Neuronal stem cell (in vitro differentiated cells): ENCODE results near the gene CCNYL1.
"Not testable (repeated sequence)": the region's sequence is repeated elsewhere in the genome, so short reads cannot be mapped to it uniquely, and the experiment has no call there.

Source experiments
- DNase-seq: peaks from one replicate; pipeline ENCODE4 v3.0.0-alpha.2; 2013; ENCODE audit warnings: low spot score
- H2AFZ ChIP-seq: one replicate; pipeline ENCODE4 v1.6.1; 2013; ENCODE audit warnings: mild to moderate bottlenecking, low read length, inconsistent platforms
- H2AK5ac ChIP-seq: 2 replicates; pipeline ENCODE4 v1.6.1; 2013; ENCODE audit warnings: low read depth, mild to moderate bottlenecking, inconsistent platforms, low read length, moderate library complexity, mixed read lengths
- H2BK120ac ChIP-seq: 2 replicates; pipeline ENCODE4 v1.6.1; 2013; ENCODE audit warnings: low read depth, mild to moderate bottlenecking, inconsistent platforms, low read length, moderate library complexity, mixed read lengths
- H2BK12ac ChIP-seq: one replicate; pipeline ENCODE4 v1.6.1; 2013; ENCODE audit warnings: low read length, inconsistent platforms
- H2BK15ac ChIP-seq: 2 replicates; pipeline ENCODE4 v1.6.1; 2013; ENCODE audit warnings: mild to moderate bottlenecking, low read length, inconsistent platforms, mixed read lengths
- H2BK5ac ChIP-seq: one replicate; pipeline ENCODE4 v1.6.1; 2013; ENCODE audit warnings: inconsistent platforms, mild to moderate bottlenecking, low read length, moderate library complexity
- H3K14ac ChIP-seq: one replicate; pipeline ENCODE4 v1.6.1; 2013; ENCODE audit warnings: low read length, inconsistent platforms
- H3K18ac ChIP-seq: 2 replicates; pipeline ENCODE4 v1.6.1; 2013; ENCODE audit warnings: low read length, inconsistent platforms
- H3K23ac ChIP-seq: 2 replicates; pipeline ENCODE4 v1.6.1; 2013; ENCODE audit warnings: low read depth, mild to moderate bottlenecking, mixed read lengths, low read length, inconsistent platforms; ENCODE audit not compliant: poor library complexity
- H3K27ac ChIP-seq: replicated peaks from 3 replicates; pipeline ENCODE4 v1.5.1; 2013; ENCODE audit warnings: low read length, inconsistent platforms
- H3K27me3 ChIP-seq, 3 experiments: 2 replicates each; pipeline ENCODE4 v1.6.1; 2013; ENCODE audit warnings: low read length in 3 of 3, mild to moderate bottlenecking in 2 of 3, inconsistent platforms in 1 of 3, low read depth in 1 of 3, mixed read lengths in 1 of 3, moderate library complexity in 1 of 3; ENCODE audit not compliant: control insufficient read depth in 3 of 3, insufficient read depth in 3 of 3
- H3K36me3 ChIP-seq, 2 donors: replicated peaks in 1 of 2; 2 replicates each; pipeline ENCODE4 v1.6.1; 2013; ENCODE audit warnings: low read length in 2 of 2; ENCODE audit not compliant: control insufficient read depth in 2 of 2, insufficient read depth in 2 of 2
- H3K4ac ChIP-seq: 2 replicates; pipeline ENCODE4 v1.6.1; 2013; ENCODE audit warnings: inconsistent platforms, mild to moderate bottlenecking, low read length, moderate library complexity
- H3K4me1 ChIP-seq, 2 donors: 1 replicate in 1 of 2; 2 replicates in 1 of 2; pipeline ENCODE4 v1.6.1; 2013; ENCODE audit warnings: low read length in 2 of 2, low read depth in 1 of 2; ENCODE audit not compliant: control insufficient read depth in 2 of 2, insufficient read depth in 1 of 2
- H3K4me2 ChIP-seq: one replicate; pipeline ENCODE4 v1.6.1; 2013; ENCODE audit warnings: mild to moderate bottlenecking, low read length, inconsistent platforms; ENCODE audit not compliant: insufficient read depth, poor library complexity, severe bottlenecking
- H3K4me3 ChIP-seq, 2 donors: 2 replicates each; pipeline ENCODE4 v1.5.1; 2013; ENCODE audit warnings: low read length in 2 of 2, mild to moderate bottlenecking in 2 of 2, inconsistent platforms in 1 of 2, moderate library complexity in 1 of 2
- H3K79me1 ChIP-seq: one replicate; pipeline ENCODE4 v1.6.1; 2013; ENCODE audit warnings: low read depth, mild to moderate bottlenecking, inconsistent platforms, low read length, moderate library complexity
- H3K9ac ChIP-seq: one replicate; pipeline ENCODE4 v1.6.1; 2013; ENCODE audit warnings: mild to moderate bottlenecking, low read depth, low read length, inconsistent platforms; ENCODE audit not compliant: poor library complexity
- H3K9me3 ChIP-seq, 2 donors: replicated peaks in 1 of 2; 2 replicates each; pipeline versions ENCODE3 to v1.6.1; 2013; ENCODE audit warnings: low read length in 2 of 2, mild to moderate bottlenecking in 2 of 2, inconsistent platforms in 1 of 2, low read depth in 1 of 2, mixed read lengths in 1 of 2, moderate library complexity in 1 of 2; ENCODE audit not compliant: control insufficient read depth in 2 of 2, insufficient read depth in 1 of 2
- H4K8ac ChIP-seq: one replicate; pipeline ENCODE4 v1.6.1; 2013; ENCODE audit warnings: low read depth, mild to moderate bottlenecking, inconsistent platforms, low read length, moderate library complexity
- H4K91ac ChIP-seq: one replicate; pipeline ENCODE4 v1.6.1; 2013; ENCODE audit warnings: low read length, low read depth, mild to moderate bottlenecking, inconsistent platforms; ENCODE audit not compliant: poor library complexity
- WGBS, 2 donors: extraction: QIAGEN DNeasy Blood & Tissue Kit; methylation state at CpG; one replicate each; pipeline ENCODE4 v1.1.7; 2013; ENCODE audit warnings: missing lambda C conversion rate in 2 of 2, mixed read lengths in 1 of 2; ENCODE audit not compliant: insufficient read length in 2 of 2, insufficient replicate concordance in 1 of 2; ENCODE audit errors: extremely low coverage in 2 of 2; 5-methylcytosine and 5-hydroxymethylcytosine counted together

CCNYL1 gene

GRCh38 chr2:207719008-207719407 lies 7.6 kb downstream of the CCNYL1 start:
- no peaks in the 10 kb centered on the region for H3K27me3 ChIP-seq
- H2BK12ac ChIP-seq: no peak overlapping the region
- DNase-seq: no peak
- H3K36me3 ChIP-seq: peaks cover 0 to 12% of the 10 kb centered on the region in 2 donors
- no peak overlapping the region for H2AFZ ChIP-seq
- no peak overlapping the region for H2BK5ac ChIP-seq
- H3K9ac ChIP-seq: no peak overlapping the region
- no peak overlapping the region for H3K23ac ChIP-seq
- no peaks in the 10 kb centered on the region for H3K9me3 ChIP-seq
- H4K8ac ChIP-seq: no peak overlapping the region
- no peak overlapping the region for H2AK5ac ChIP-seq
- no peak overlapping the region for H3K4me2 ChIP-seq
- H2BK120ac ChIP-seq: no peak overlapping the region
- H3K4ac ChIP-seq: no peak overlapping the region
- peaks cover 3% of the 10 kb centered on the region for H3K79me1 ChIP-seq
- no peak overlapping the region for H4K91ac ChIP-seq
- H2BK15ac ChIP-seq: no peak overlapping the region
- no peak overlapping the region for H3K18ac ChIP-seq
- no CpG with 5 or more reads among the region's 1 CpG for WGBS, 2 donors
- H3K14ac ChIP-seq: no peak overlapping the region
- no peak overlapping the region for H3K4me3 ChIP-seq
- no peaks in the 10 kb centered on the region for H3K4me1 ChIP-seq
- no peak overlapping the region for H3K27ac ChIP-seq

GRCh38 chr2:207719655-207720054 lies 8.2 kb downstream of the CCNYL1 start:
- H3K9ac ChIP-seq, H2BK12ac ChIP-seq, H2BK120ac ChIP-seq, H3K14ac ChIP-seq, H3K27ac ChIP-seq, H2AK5ac ChIP-seq, H3K4me2 ChIP-seq, H3K4me3 ChIP-seq, H3K4me1 ChIP-seq, DNase-seq, H2AFZ ChIP-seq, H2BK5ac ChIP-seq, H4K8ac ChIP-seq, H3K4ac ChIP-seq, H2BK15ac ChIP-seq, H4K91ac ChIP-seq, H3K23ac ChIP-seq, H3K27me3 ChIP-seq, H3K18ac ChIP-seq, H3K9me3 ChIP-seq, H3K79me1 ChIP-seq: not testable (repeated sequence)
- WGBS, 2 donors: no CpG with 5 or more reads among the region's 2 CpGs
- H3K36me3 ChIP-seq: peaks cover 0 to 12% of the 10 kb centered on the region in 2 donors

GRCh38 chr2:207720517-207721187 lies 9.2 kb downstream of the CCNYL1 start:
- Histone ChIP-seq H3K4me2 (no peak overlapping the region), H4K8ac (no peak overlapping the region), H3K36me3 (peaks cover 0 to 12% of the 10 kb centered on the region in 2 donors), H3K4me1 (no peaks in the 10 kb centered on the region), H2BK120ac (no peak overlapping the region), H2BK12ac (no peak overlapping the region), H3K23ac (no peak overlapping the region), H3K27me3 (no peaks in the 10 kb centered on the region), H2AK5ac (no peak overlapping the region), H3K9me3 (no peaks in the 10 kb centered on the region), H3K14ac (no peak overlapping the region), H4K91ac (no peak overlapping the region), H3K4me3 (no peak overlapping the region), H3K9ac (no peak overlapping the region), H3K79me1 (peaks cover 3% of the 10 kb centered on the region), H2AFZ (no peak overlapping the region), H2BK5ac (no peak overlapping the region), H3K18ac (no peak overlapping the region), H2BK15ac (no peak overlapping the region), H3K27ac (no peak overlapping the region), H3K4ac (no peak overlapping the region)
- no peak for DNase-seq
- WGBS, 2 donors: no CpG with 5 or more reads among the region's 6 CpGs

GRCh38 chr2:207722773-207723424 lies 11.5 kb downstream of the CCNYL1 start:
- H2BK12ac ChIP-seq: no peak overlapping the region
- no peak overlapping the region for H2AK5ac ChIP-seq
- no peaks in the 10 kb centered on the region for H3K9me3 ChIP-seq
- no peak overlapping the region for H2BK15ac ChIP-seq
- no peak overlapping the region for H3K4me3 ChIP-seq
- peaks cover 3% of the 10 kb centered on the region for H3K79me1 ChIP-seq
- H2BK120ac ChIP-seq: no peak overlapping the region
- H3K4me2 ChIP-seq: no peak overlapping the region
- H3K27ac ChIP-seq: no peak overlapping the region
- H4K8ac ChIP-seq: no peak overlapping the region
- WGBS, 2 donors: no CpG with 5 or more reads among the region's 7 CpGs
- H3K36me3 ChIP-seq: peaks cover 0 to 4% of the 10 kb centered on the region in 2 donors
- no peaks in the 10 kb centered on the region for H3K4me1 ChIP-seq
- no peak overlapping the region for H3K14ac ChIP-seq
- no peak overlapping the region for H2AFZ ChIP-seq
- no peak overlapping the region for H3K9ac ChIP-seq
- H3K27me3 ChIP-seq: no peaks in the 10 kb centered on the region
- no peak overlapping the region for H4K91ac ChIP-seq
- H3K4ac ChIP-seq: no peak overlapping the region
- no peak overlapping the region for H3K18ac ChIP-seq
- H2BK5ac ChIP-seq: no peak overlapping the region
- H3K23ac ChIP-seq: no peak overlapping the region
- DNase-seq: no peak
